Panc1 (cell line): ENCODE measurements around the gene PIGK. TPM values are rescaled to one million over a fixed set of nuclear protein-coding genes. Genes with fewer than 3 reads are reported as not detected.

Experiments used
- ATAC-seq: fragments of 200-7000 bp; cut with Tn5 transposase; 2 replicates; pipeline ENCODE4 v1.9.1; 2020; ENCODE audit warnings: mild to moderate bottlenecking, moderate library complexity
- BruUV-seq: library from RNA; stranded (reverse); fragments of 400-500 nt; replicated peaks from 2 replicates; lab custom pipeline; 2021; lab: Mats Ljungman, UMichigan
- CTCF ChIA-PET: fragments of 300-600 bp; sonication (Branson Sonifier 250); formaldehyde crosslinking; loops from one replicate; lab custom pipeline; 2022; ENCODE audit warnings: antibody characterized with exemption; lab: Charles Lee
- POLR2A ChIA-PET: fragments of 300-600 bp; sonication (Branson Sonifier 250); formaldehyde crosslinking; loops from one replicate; lab custom pipeline; 2022; ENCODE audit warnings: antibody characterized with exemption; lab: Charles Lee
- DNase-seq: peaks from one replicate; pipeline ENCODE4 v3.0.0-alpha.2; 2010; ENCODE audit warnings: low read depth, low spot score
- H3K27ac ChIP-seq: 2 replicates; pipeline ENCODE4 v1.5.1; 2011; ENCODE audit warnings: mild to moderate bottlenecking, low read length, inconsistent platforms
- H3K27me3 ChIP-seq: fragments of 200-500 bp; sonication (Bioruptor generic); 2 replicates; pipeline ENCODE4 v1.6.0; 2014; ENCODE audit warnings: low read length, inconsistent platforms; ENCODE audit not compliant: control insufficient read depth, insufficient read depth
- H3K36me3 ChIP-seq: fragments of 200-500 bp; sonication (Bioruptor generic); 2 replicates; pipeline ENCODE4 v1.5.1; 2014; ENCODE audit warnings: inconsistent platforms, mild to moderate bottlenecking, low read length, moderate library complexity; ENCODE audit not compliant: control insufficient read depth, insufficient read depth
- H3K4me1 ChIP-seq: 2 replicates; pipeline ENCODE4 v1.5.1; 2011; ENCODE audit warnings: inconsistent platforms, mild to moderate bottlenecking, low read length, moderate library complexity; ENCODE audit not compliant: control insufficient read depth, insufficient read depth
- H3K4me3 ChIP-seq, 2 experiments: 2 replicates each; pipeline ENCODE4 v1.5.1; 2011 to 2012; ENCODE audit warnings: low read depth in 2 of 2, low read length in 2 of 2, mild to moderate bottlenecking in 2 of 2, inconsistent platforms in 1 of 2, moderate library complexity in 1 of 2
- H3K9me3 ChIP-seq: fragments of 200-500 bp; sonication (Bioruptor generic); 2 replicates; pipeline ENCODE4 v1.5.1; 2014; ENCODE audit warnings: low read depth, mild to moderate bottlenecking, inconsistent platforms, low read length, moderate library complexity; ENCODE audit not compliant: control insufficient read depth, insufficient read depth
- POLR2AphosphoS5 ChIP-seq: IDR thresholded peaks from 2 replicates; pipeline ENCODE4 v1.6.1; 2012; ENCODE audit warnings: mild to moderate bottlenecking, low read depth, low read length, moderate library complexity
- SIN3A ChIP-seq: IDR thresholded peaks from 2 replicates; pipeline ENCODE4 v1.6.1; 2012; ENCODE audit warnings: low read depth, mild to moderate bottlenecking, low read length, moderate library complexity, borderline replicate concordance; ENCODE audit not compliant: insufficient read depth
- TCF7L2 ChIP-seq: IDR thresholded peaks from 2 replicates; pipeline ENCODE4 v1.6.1; 2011; ENCODE audit warnings: mild to moderate bottlenecking, low read depth, low read length, inconsistent platforms
- in situ Hi-C: cut with HindIII; loops from 2 replicates; pipeline ENCODE4 v1.10.0; 2016; ENCODE audit warnings: low sequenced_read_pairs, low pct_unique_long_range_greater_than_20kb
- intact Hi-C: fragments of 100-400 bp; cut with micrococcal nuclease; formaldehyde crosslinking; loops from one replicate; pipeline ENCODE4 v1.10.0; 2022; ENCODE audit not compliant: unreplicated experiment
- total RNA-seq: library from RNA; stranded (reverse); gene quantifications from one replicate; pipeline ENCODE4 v1.2.1, GENCODE V29; 2021; ENCODE audit not compliant: unreplicated experiment
- TF ChIP-seq, protein P1 (sequence below): fragments of 450-650 bp; IDR thresholded peaks from 2 replicates; pipeline ENCODE4 v1.5.1; 2017; ENCODE audit warnings: mild to moderate bottlenecking
- TF ChIP-seq, protein P2 (sequence below), 2 experiments: IDR thresholded peaks; 2 replicates each; pipeline ENCODE4 v1.6.1; 2011 to 2012; ENCODE audit warnings: low read depth in 2 of 2, control low read depth in 1 of 2, low read length in 1 of 2, mild to moderate bottlenecking in 1 of 2, moderate library complexity in 1 of 2; ENCODE audit not compliant: insufficient read depth in 1 of 2

The PIGK gene
- total RNA-seq, 1 experiment from 2014 or later = 26.8 TPM

DNA sequence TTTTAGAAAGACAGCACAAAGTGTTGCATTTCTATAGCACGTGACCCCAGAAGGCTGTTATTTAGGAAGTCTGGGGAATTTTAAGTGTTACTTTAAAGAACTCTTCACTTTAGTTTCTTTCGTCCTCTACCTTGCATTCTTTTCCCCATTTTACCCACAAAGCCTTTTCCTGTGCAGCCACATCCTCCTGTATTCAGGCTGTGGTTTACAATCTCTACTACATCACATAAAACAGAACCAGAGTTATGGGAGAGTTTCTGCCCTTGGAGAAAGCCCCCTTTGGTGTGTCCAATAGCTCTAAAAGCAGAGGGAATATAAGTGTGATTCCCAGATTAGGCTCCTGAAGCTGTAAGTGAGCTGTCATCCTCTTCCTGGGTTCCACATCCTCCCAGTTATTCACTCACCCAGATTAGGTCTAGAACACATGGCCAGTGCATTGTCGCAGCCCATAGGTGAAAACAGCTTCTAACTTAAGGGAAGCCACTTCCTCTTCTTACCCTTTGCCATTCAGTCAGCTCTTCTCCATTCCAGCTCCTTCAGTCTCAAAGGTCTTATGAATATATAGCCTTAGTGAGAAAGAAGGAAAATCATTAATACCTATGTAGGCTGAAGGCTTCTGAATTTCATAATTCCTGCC lies 171.1 kb downstream of the PIGK start:
- Histone ChIP-seq H3K27ac (no peak overlapping the region), H3K36me3 (no peaks in the 10 kb centered on the region), H3K27me3 (peaks cover 2% of the 10 kb centered on the region; the same call in 1 of the 2 replicates), H3K9me3 (no peaks in the 10 kb centered on the region), H3K4me1 (no peaks in the 10 kb centered on the region), H3K4me3 (no peak overlapping the region)
- no TSS peak for BruUV-seq
- no peak for ATAC-seq
- in situ Hi-C loops = no loop called here
- intact Hi-C loops = no loop called here
- TF ChIP-seq POLR2AphosphoS5 = no peak
- no peak for TF ChIP-seq SIN3A
- TF ChIP-seq, protein P1, sequence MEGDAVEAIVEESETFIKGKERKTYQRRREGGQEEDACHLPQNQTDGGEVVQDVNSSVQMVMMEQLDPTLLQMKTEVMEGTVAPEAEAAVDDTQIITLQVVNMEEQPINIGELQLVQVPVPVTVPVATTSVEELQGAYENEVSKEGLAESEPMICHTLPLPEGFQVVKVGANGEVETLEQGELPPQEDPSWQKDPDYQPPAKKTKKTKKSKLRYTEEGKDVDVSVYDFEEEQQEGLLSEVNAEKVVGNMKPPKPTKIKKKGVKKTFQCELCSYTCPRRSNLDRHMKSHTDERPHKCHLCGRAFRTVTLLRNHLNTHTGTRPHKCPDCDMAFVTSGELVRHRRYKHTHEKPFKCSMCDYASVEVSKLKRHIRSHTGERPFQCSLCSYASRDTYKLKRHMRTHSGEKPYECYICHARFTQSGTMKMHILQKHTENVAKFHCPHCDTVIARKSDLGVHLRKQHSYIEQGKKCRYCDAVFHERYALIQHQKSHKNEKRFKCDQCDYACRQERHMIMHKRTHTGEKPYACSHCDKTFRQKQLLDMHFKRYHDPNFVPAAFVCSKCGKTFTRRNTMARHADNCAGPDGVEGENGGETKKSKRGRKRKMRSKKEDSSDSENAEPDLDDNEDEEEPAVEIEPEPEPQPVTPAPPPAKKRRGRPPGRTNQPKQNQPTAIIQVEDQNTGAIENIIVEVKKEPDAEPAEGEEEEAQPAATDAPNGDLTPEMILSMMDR = no peak
- TF ChIP-seq TCF7L2 = no peak
- TF ChIP-seq, protein P2, sequence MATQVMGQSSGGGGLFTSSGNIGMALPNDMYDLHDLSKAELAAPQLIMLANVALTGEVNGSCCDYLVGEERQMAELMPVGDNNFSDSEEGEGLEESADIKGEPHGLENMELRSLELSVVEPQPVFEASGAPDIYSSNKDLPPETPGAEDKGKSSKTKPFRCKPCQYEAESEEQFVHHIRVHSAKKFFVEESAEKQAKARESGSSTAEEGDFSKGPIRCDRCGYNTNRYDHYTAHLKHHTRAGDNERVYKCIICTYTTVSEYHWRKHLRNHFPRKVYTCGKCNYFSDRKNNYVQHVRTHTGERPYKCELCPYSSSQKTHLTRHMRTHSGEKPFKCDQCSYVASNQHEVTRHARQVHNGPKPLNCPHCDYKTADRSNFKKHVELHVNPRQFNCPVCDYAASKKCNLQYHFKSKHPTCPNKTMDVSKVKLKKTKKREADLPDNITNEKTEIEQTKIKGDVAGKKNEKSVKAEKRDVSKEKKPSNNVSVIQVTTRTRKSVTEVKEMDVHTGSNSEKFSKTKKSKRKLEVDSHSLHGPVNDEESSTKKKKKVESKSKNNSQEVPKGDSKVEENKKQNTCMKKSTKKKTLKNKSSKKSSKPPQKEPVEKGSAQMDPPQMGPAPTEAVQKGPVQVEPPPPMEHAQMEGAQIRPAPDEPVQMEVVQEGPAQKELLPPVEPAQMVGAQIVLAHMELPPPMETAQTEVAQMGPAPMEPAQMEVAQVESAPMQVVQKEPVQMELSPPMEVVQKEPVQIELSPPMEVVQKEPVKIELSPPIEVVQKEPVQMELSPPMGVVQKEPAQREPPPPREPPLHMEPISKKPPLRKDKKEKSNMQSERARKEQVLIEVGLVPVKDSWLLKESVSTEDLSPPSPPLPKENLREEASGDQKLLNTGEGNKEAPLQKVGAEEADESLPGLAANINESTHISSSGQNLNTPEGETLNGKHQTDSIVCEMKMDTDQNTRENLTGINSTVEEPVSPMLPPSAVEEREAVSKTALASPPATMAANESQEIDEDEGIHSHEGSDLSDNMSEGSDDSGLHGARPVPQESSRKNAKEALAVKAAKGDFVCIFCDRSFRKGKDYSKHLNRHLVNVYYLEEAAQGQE (IDR thresholded peaks at IDR 0.05; ENCODE audit: insufficient read depth in 1 of 2, low read depth in 2 of 2, low read length in 1 of 2) = no peak
- POLR2A ChIA-PET = no interaction called here
- CTCF ChIA-PET = no interaction called here
- DNase-seq = no peak

DNA sequence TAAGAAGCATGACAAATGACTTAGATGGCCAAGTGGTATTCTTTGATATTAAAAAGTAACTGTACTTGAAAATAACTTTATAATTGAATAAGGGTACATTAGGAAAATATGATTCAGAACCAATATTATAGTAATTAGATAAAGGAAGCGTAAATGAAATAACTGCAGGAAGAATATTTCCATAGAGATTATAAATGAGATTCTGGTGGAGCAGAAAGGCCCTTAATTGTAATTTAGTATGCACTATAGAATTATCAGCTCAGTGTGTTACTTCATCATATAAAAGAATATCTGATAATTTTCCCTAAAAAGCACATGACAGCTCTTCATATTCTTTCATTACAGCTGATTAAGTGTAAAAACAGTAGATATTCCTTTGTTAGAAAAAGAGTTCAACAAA lies 171.7 kb downstream of the PIGK start:
- ATAC-seq = no peak
- intact Hi-C loops (no loop called here), in situ Hi-C loops (no loop called here)
- Histone ChIP-seq H3K4me1 (no peaks in the 10 kb centered on the region), H3K4me3 (no peak overlapping the region), H3K9me3 (no peaks in the 10 kb centered on the region), H3K27me3 (peaks cover 2% of the 10 kb centered on the region; the same call in 1 of the 2 replicates), H3K36me3 (no peaks in the 10 kb centered on the region), H3K27ac (no peak overlapping the region)
- ChIA-PET POLR2A (no interaction called here), CTCF (no interaction called here)
- no peak for DNase-seq
- no TSS peak for BruUV-seq
- TF ChIP-seq, protein P2 (IDR thresholded peaks at IDR 0.05; ENCODE audit: insufficient read depth in 1 of 2, low read depth in 2 of 2, low read length in 1 of 2) = no peak
- TF ChIP-seq SIN3A (no peak), POLR2AphosphoS5 (no peak), TCF7L2 (no peak)
- TF ChIP-seq, protein P1 = no peak
